GM23248 (cell line): ENCODE measurements around the gene RPS28. TPM values are rescaled to one million over a fixed set of nuclear protein-coding genes. Genes with fewer than 3 reads are reported as not detected.

Experiments used
- DNase-seq: peaks from one replicate; pipeline ENCODE4 v3.0.0-alpha.2; 2015
- H2AFZ ChIP-seq: fragments of 200-600 bp; sonication (generic); 2 replicates; pipeline ENCODE4 v1.6.1; 2016; ENCODE audit warnings: antibody characterized with exemption
- H3F3A ChIP-seq: fragments of 200-600 bp; sonication (generic); 2 replicates; pipeline ENCODE4 v1.6.1; 2016; ENCODE audit warnings: mild to moderate bottlenecking, antibody characterized with exemption, mixed run types; ENCODE audit not compliant: insufficient read depth
- H3K27ac ChIP-seq: fragments of 200-600 bp; sonication (generic); 2 replicates; pipeline ENCODE4 v1.5.1; 2016; ENCODE audit warnings: mild to moderate bottlenecking
- H3K27me3 ChIP-seq: fragments of 200-600 bp; sonication (generic); replicated peaks from 2 replicates; pipeline ENCODE4 v1.6.1; 2016; ENCODE audit warnings: mild to moderate bottlenecking; ENCODE audit not compliant: insufficient read depth
- H3K36me3 ChIP-seq: fragments of 200-600 bp; sonication (generic); 2 replicates; pipeline ENCODE4 v1.6.1; 2016; ENCODE audit warnings: low read depth, mild to moderate bottlenecking
- H3K4me1 ChIP-seq: fragments of 200-600 bp; sonication (generic); 2 replicates; pipeline ENCODE4 v1.6.1; 2016; ENCODE audit warnings: mild to moderate bottlenecking; ENCODE audit not compliant: insufficient read depth
- H3K4me2 ChIP-seq: fragments of 200-600 bp; sonication (generic); one replicate; pipeline ENCODE4 v1.6.1; 2016; ENCODE audit warnings: mild to moderate bottlenecking; ENCODE audit not compliant: unreplicated experiment
- H3K4me3 ChIP-seq: fragments of 200-600 bp; sonication (generic); 2 replicates; pipeline ENCODE4 v1.5.1; 2016; ENCODE audit warnings: mild to moderate bottlenecking
- H3K79me2 ChIP-seq: fragments of 200-600 bp; sonication (generic); 2 replicates; pipeline ENCODE4 v1.6.1; 2016; ENCODE audit warnings: mild to moderate bottlenecking; ENCODE audit not compliant: insufficient read depth
- H3K9ac ChIP-seq: fragments of 200-600 bp; sonication (generic); 2 replicates; pipeline ENCODE4 v1.6.1; 2016; ENCODE audit warnings: mild to moderate bottlenecking
- H3K9me2 ChIP-seq: fragments of 200-600 bp; sonication (generic); 2 replicates; pipeline ENCODE4 v1.6.1; 2016; ENCODE audit warnings: mixed run types, mild to moderate bottlenecking, moderate library complexity; ENCODE audit not compliant: insufficient read depth
- H3K9me3 ChIP-seq: fragments of 200-600 bp; sonication (generic); one replicate; pipeline ENCODE4 v1.6.1; 2017; ENCODE audit warnings: low read depth
- H4K20me1 ChIP-seq: fragments of 200-600 bp; sonication (generic); 2 replicates; pipeline ENCODE4 v1.6.0; 2016; ENCODE audit not compliant: insufficient read depth
- EZH2 ChIP-seq: fragments of 200-600 bp; sonication (generic); IDR thresholded peaks from 2 replicates; pipeline ENCODE4 v1.6.1; 2018; ENCODE audit warnings: antibody characterized with exemption, mild to moderate bottlenecking; ENCODE audit not compliant: insufficient read depth, poor library complexity, severe bottlenecking
- EZH2phosphoT487 ChIP-seq: fragments of 200-600 bp; sonication (generic); IDR thresholded peaks from 2 replicates; pipeline ENCODE4 v1.6.1; 2018; ENCODE audit warnings: antibody characterized with exemption, moderate library complexity, mild to moderate bottlenecking, low read depth; ENCODE audit not compliant: insufficient read depth
- WGBS, 2 experiments: methylation state at CpG; one replicate each; pipeline ENCODE4 v1.1.6; 2015 to 2017; ENCODE audit warnings: low lambda C conversion rate in 2 of 2, low coverage in 1 of 2; ENCODE audit errors: missing lambda C conversion rate in 2 of 2; 5-methylcytosine and 5-hydroxymethylcytosine counted together
- in situ Hi-C: fragments of 300-500 bp; cut with MboI; formaldehyde crosslinking; loops from 2 replicates; pipeline ENCODE4 v1.15.0; 2020
- polyA plus RNA-seq: library from polyadenylated mRNA; unstranded; fragments of >200 nt; fragmentation: Nextera tagmentation; extraction: Ambion mirVana; gene quantifications from 2 replicates; pipeline ENCODE4 v1.2.1, GENCODE V29; 2016
- total RNA-seq: library from RNA; depleted of rRNA; stranded (reverse); fragments of >200 nt; shearing (Covaris generic); gene quantifications from 2 replicates; pipeline ENCODE4 v1.2.3, GENCODE V29; 2014

The RPS28 gene
- total and polyA plus RNA-seq, 2 experiments from 2014 or later, result 235 to 587 TPM

DNA sequence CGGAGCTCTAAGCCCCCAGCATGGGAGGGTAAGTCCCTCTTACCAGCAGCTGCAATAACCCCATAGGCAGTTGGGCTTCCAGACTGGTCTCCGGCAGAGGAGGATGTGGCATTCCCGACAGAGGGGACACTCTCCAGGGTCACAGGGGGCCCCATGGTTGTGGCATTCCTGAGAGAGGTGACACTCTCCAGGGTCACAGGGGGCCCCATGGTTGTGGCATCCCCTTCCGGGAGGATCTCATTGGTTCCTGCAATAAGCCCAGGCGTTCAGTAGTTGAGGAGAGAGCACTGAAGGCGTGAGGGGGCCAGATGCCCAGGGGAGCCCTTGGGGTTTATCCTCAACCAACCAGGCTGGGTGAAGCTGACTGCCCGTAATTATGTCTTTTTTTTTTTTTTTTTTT, 18.6 kb upstream of the RPS28 start:
- H3K9me2 ChIP-seq, result no peaks in the 10 kb centered on the region
- WGBS, 2 experiments, result 76 to 81% methylated on average over 6 to 7 of the region's 7 CpGs
- H3K27ac ChIP-seq, result no peak overlapping the region
- no peak for DNase-seq
- no peaks in the 10 kb centered on the region for H3K79me2 ChIP-seq
- H3K4me1 ChIP-seq, result peaks cover 6% of the 10 kb centered on the region; the same call in 1 of the 2 replicates
- no peak overlapping the region for H3K4me3 ChIP-seq
- H3K4me2 ChIP-seq, result no peak overlapping the region
- TF ChIP-seq EZH2phosphoT487 (no peak), EZH2 (no peak)
- in situ Hi-C loops, result no loop called here
- H3F3A ChIP-seq, result no peaks in the 10 kb centered on the region
- H3K9ac ChIP-seq, result no peak overlapping the region
- H3K9me3 ChIP-seq, result no peaks in the 10 kb centered on the region
- H4K20me1 ChIP-seq, result no peaks in the 10 kb centered on the region
- no peaks in the 10 kb centered on the region for H3K36me3 ChIP-seq
- H3K27me3 ChIP-seq, result no peaks in the 10 kb centered on the region
- H2AFZ ChIP-seq, result no peak overlapping the region

DNA sequence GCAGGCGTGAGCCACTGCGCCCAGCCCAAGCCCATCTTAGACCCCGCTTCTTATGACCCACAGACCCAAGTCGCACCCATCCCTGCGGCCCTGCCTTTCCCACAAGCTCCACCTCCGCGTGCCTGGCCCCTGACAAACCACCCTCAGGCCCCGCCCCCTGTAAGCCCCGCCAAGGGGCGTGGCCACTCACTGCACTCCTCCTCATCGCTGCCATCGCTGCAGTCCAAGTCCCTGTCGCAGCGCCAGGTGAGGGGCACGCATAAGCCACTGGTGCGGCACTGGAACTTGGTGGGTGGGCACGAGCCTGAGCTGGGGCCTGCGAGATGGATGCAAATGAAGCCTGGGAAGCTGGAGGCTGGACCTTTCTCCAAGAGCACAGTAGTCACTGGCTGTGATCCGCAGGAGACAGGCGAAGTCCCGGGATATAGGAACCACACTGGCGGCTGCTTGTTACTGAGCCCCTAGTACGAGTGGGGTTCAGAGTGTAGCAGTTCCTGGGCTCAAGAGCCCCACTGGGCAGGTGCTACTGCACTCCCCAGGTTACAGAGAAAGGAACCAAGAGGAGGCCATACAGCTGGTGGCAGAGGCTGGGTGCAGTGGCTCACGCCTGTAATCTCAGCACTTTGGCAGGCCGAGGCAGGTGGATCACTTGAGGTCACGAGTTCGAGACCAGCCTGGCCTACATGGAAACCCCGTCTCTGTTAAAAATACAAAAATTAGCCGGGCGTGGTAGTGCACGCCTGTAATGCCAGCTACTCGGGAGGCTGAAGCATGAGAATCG, 16.3 kb upstream of the RPS28 start:
- 79% methylated on average over 31 to 33 of the region's 33 CpGs for WGBS, 2 experiments
- H3K4me3 ChIP-seq, result no peak overlapping the region
- H3F3A ChIP-seq, result no peaks in the 10 kb centered on the region
- H3K4me1 ChIP-seq, result peaks cover 15% of the 10 kb centered on the region
- in situ Hi-C loops, result no loop called here
- no peak overlapping the region for H3K4me2 ChIP-seq
- H2AFZ ChIP-seq, result no peak overlapping the region
- no peaks in the 10 kb centered on the region for H3K79me2 ChIP-seq
- no peaks in the 10 kb centered on the region for H3K27me3 ChIP-seq
- TF ChIP-seq EZH2 (no peak), EZH2phosphoT487 (no peak)
- H4K20me1 ChIP-seq, result no peaks in the 10 kb centered on the region
- no peak overlapping the region for H3K27ac ChIP-seq
- H3K9me2 ChIP-seq, result no peaks in the 10 kb centered on the region
- no peak for DNase-seq
- no peak overlapping the region for H3K9ac ChIP-seq
- H3K9me3 ChIP-seq, result no peaks in the 10 kb centered on the region
- H3K36me3 ChIP-seq, result no peaks in the 10 kb centered on the region

DNA sequence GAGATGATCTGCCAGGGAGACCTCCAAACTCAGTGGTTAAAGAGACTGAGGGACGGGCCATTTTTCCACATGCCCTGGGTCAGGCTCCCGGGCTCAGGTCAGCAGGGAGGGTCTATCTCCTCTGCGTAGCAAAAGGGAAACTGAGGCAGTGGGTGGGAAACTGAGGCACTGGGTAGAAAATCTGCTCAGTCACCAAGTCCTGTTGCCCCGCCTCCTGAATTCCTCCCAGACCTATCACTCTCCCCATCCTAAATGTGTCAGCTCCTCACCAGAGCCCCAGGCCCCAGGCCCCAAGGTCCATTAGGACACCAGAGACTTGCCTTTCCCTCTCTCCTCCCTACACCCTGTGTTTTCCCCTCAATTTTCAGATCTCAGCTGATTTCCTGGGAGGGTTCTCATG, 15.5 kb upstream of the RPS28 start:
- Histone ChIP-seq H3K36me3 (no peaks in the 10 kb centered on the region), H4K20me1 (no peaks in the 10 kb centered on the region), H2AFZ (no peak overlapping the region), H3K4me1 (peaks cover 15% of the 10 kb centered on the region), H3K79me2 (no peaks in the 10 kb centered on the region), H3K9ac (no peak overlapping the region), H3K9me2 (no peaks in the 10 kb centered on the region), H3K9me3 (no peaks in the 10 kb centered on the region), H3K4me2 (no peak overlapping the region), H3K4me3 (no peak overlapping the region), H3K27ac (no peak overlapping the region), H3F3A (no peaks in the 10 kb centered on the region), H3K27me3 (no peaks in the 10 kb centered on the region)
- in situ Hi-C loops, result no loop called here
- no peak for DNase-seq
- TF ChIP-seq EZH2phosphoT487, result no peak
- TF ChIP-seq EZH2, result no peak
- 75 to 76% methylated on average over 4 of the region's 4 CpGs for WGBS, 2 experiments

DNA sequence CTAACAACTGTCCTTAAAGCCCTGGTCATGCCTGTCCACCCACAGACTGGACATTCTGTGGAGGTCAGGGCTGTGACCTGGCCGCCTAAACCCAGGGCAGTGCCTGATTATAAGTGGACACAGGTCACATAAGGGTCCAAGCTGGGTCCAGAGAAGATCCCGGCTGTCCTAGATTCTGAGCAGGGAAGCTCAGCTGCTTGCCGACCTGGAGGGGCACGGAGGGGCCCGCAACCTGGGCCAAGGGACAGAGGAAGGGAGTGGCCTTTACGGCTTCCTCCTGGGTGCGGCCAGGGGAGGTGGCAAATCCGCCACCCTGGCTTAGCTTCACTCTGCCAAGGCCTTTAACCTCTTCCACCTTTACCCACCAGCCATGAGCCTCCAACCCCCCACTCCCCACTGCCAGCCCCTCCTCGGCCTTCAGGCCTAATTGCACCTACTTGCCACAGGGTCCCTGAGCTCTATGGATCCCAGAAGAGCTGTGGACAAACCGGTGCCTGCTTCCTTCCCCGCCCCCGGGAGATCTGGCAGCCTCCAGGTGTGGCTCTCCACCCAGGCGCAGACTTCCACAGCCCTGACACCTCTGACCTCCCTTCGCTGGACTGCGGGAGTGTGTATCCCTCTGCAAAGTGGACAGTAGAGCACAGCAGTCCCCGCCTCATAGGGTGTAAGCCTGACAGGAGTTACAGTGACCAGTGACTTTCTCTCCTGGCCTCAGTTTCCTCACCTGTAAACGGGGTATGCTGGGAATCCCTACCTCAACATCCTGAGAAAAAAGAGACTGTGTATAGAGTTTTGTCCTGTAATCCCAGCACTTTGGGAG, 14.9 kb upstream of the RPS28 start:
- Histone ChIP-seq H3K4me2 (no peak overlapping the region), H3K79me2 (no peaks in the 10 kb centered on the region), H3K27ac (no peak overlapping the region), H3K9me3 (no peaks in the 10 kb centered on the region), H3K4me3 (no peak overlapping the region), H3F3A (no peaks in the 10 kb centered on the region), H3K27me3 (no peaks in the 10 kb centered on the region), H2AFZ (no peak overlapping the region), H3K9me2 (no peaks in the 10 kb centered on the region), H3K9ac (no peak overlapping the region), H3K36me3 (no peaks in the 10 kb centered on the region), H3K4me1 (peaks cover 15% of the 10 kb centered on the region), H4K20me1 (no peaks in the 10 kb centered on the region)
- in situ Hi-C loops, result no loop called here
- no peak for DNase-seq
- WGBS, 2 experiments, result 84 to 87% methylated on average over 17 of the region's 17 CpGs
- TF ChIP-seq EZH2, result no peak
- no peak for TF ChIP-seq EZH2phosphoT487
